HUES64 (cell line): ENCODE results near the gene ARL11.

Experiments used
- H3K27ac ChIP-seq: 2 replicates; pipeline ENCODE4 v1.7.0; 2013; ENCODE audit warnings: low read depth, low read length, inconsistent platforms
- H3K27me3 ChIP-seq: 2 replicates; pipeline ENCODE4 v1.6.1; 2013; ENCODE audit warnings: mild to moderate bottlenecking, low read length; ENCODE audit not compliant: insufficient read depth
- H3K36me3 ChIP-seq: 2 replicates; pipeline ENCODE4 v1.6.1; 2013; ENCODE audit warnings: mild to moderate bottlenecking, low read length; ENCODE audit not compliant: insufficient read depth
- H3K4me1 ChIP-seq: 2 replicates; pipeline ENCODE4 v1.6.1; 2013; ENCODE audit warnings: mild to moderate bottlenecking, low read length, moderate library complexity; ENCODE audit not compliant: insufficient read depth
- H3K4me3 ChIP-seq: 2 replicates; pipeline ENCODE4 v1.5.1; 2013; ENCODE audit warnings: mild to moderate bottlenecking, low read length, moderate library complexity
- H3K9ac ChIP-seq: 2 replicates; pipeline ENCODE4 v1.6.1; 2013; ENCODE audit warnings: mild to moderate bottlenecking, low read depth, low read length
- H3K9me3 ChIP-seq: 2 replicates; pipeline ENCODE4 v1.6.1; 2013; ENCODE audit warnings: low read depth, low read length; ENCODE audit not compliant: insufficient read depth
- WGBS: fragments of 150-250, 120-280 bp; methylation state at CpG from one replicate; pipeline ENCODE4 v1.1.7; 2013; ENCODE audit warnings: missing lambda C conversion rate; 5-methylcytosine and 5-hydroxymethylcytosine counted together

The ARL11 gene

GRCh38 chr13:49676581-49677298 is 48.4 kb downstream of the ARL11 start:
- 96% methylated on average over 6 of the region's 6 CpGs for WGBS
- H3K9me3 ChIP-seq, result peaks cover 17% of the 10 kb centered on the region
- no peak overlapping the region for H3K4me3 ChIP-seq
- peaks cover 40% of the 10 kb centered on the region for H3K36me3 ChIP-seq
- no peak overlapping the region for H3K9ac ChIP-seq
- no peaks in the 10 kb centered on the region for H3K4me1 ChIP-seq
- no peaks in the 10 kb centered on the region for H3K27me3 ChIP-seq
- no peak overlapping the region for H3K27ac ChIP-seq

- Histone ChIP-seq H3K9ac (no peak overlapping the region), H3K27ac (no peak overlapping the region), H3K27me3 (no peaks in the 10 kb centered on the region), H3K4me1 (no peaks in the 10 kb centered on the region), H3K4me3 (no peak overlapping the region), H3K36me3 (peaks cover 40% of the 10 kb centered on the region), H3K9me3 (peaks cover 17% of the 10 kb centered on the region)
- WGBS, result 96% methylated on average over 48 of the region's 48 CpGs
Measured at GRCh38 chr13:49678191-49678914, 50.0 kb downstream of the ARL11 start.

DNA sequence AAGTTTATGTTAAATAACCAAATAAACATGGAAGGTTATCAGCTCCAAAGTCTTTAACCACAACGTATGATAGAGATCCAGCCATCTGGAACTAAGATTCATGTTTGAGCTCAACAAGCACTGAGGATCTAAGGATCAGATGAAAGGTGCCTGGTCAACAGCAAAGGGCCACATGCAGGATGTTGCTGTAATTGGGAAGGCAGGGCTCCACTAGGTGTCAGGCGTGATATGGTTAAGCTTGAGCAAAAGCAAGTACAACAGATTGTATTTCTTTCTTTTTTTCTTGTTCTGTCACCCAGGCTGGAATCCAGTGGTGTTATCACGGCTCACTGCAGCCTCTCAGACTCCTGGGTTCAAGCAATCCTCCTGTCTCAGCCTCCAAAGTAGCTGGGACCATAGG is 50.9 kb downstream of the ARL11 start:
- Histone ChIP-seq H3K4me1 (no peaks in the 10 kb centered on the region), H3K9ac (no peak overlapping the region), H3K36me3 (peaks cover 45% of the 10 kb centered on the region), H3K4me3 (no peak overlapping the region), H3K9me3 (peaks cover 17% of the 10 kb centered on the region), H3K27ac (no peak overlapping the region), H3K27me3 (no peaks in the 10 kb centered on the region)
- WGBS, result 97% methylated on average over 3 of the region's 3 CpGs

DNA sequence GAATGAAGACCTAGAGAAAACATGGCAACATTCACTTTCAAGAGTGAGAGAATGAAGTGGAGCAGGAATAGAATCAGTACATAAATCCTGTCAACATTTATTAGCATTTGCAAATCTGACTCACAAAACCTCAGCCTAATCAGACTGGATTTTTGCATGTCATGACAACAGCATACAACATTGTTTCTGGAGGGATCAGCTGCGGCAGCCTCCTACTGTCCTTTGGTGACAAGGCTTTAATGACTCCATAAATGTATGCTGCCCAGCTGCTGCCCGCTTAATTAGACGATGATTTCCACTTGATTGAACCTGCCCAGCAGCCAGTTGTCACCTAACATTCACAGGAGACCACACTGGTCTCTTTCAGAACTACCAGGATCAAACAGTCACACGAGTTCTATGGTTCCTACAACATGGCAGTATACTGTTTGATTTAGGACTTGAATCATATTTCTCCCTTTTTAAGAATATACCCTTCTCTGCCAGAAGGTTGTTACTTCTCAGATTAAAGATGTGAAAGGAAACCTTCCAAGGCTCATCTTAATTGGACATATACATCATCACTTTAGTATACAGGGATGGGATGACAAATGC is 53.6 kb downstream of the ARL11 start:
- H3K36me3 ChIP-seq, result peaks cover 53% of the 10 kb centered on the region
- 94% methylated on average over 4 of the region's 4 CpGs for WGBS

More for the DNA sequence above, 53.6 kb downstream of the ARL11 start:
- Histone ChIP-seq H3K4me3 (no peak overlapping the region), H3K27ac (no peak overlapping the region), H3K4me1 (no peaks in the 10 kb centered on the region), H3K9ac (no peak overlapping the region), H3K9me3 (peaks cover 17% of the 10 kb centered on the region), H3K27me3 (no peaks in the 10 kb centered on the region)
